ENCODE results near the gene DRAP1. TPM values are rescaled to one million over a fixed set of nuclear protein-coding genes. Genes with fewer than 3 reads are reported as not detected.

Gene DRAP1
- total and polyA plus RNA-seq, 9 of the 15 experiments (the other 6 are each of a cell fraction or from before 2014, with no cell fraction given): 9.6 to 200 (median 92.9) TPM

DNA sequence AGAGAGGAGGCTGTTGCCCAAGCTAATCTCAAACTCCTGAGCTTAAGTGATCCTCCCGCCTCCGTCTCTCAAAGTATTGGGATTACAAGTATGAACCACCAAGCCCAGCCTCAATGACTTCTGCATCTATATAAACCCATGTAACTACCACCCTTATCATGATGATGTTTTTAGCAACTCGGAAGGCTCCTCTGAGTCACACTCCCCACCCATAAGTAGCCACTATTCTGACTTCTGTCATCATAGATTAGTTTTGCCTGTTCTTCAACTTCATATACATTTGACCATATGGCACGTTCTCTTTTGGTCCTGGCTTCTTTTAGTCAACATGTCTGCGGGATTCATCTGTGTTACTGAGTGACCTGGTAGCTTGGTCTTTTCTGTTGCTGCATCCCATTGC, 12.6 kb upstream of the DRAP1 start (continued):
- TF ChIP-seq, protein P1, sequence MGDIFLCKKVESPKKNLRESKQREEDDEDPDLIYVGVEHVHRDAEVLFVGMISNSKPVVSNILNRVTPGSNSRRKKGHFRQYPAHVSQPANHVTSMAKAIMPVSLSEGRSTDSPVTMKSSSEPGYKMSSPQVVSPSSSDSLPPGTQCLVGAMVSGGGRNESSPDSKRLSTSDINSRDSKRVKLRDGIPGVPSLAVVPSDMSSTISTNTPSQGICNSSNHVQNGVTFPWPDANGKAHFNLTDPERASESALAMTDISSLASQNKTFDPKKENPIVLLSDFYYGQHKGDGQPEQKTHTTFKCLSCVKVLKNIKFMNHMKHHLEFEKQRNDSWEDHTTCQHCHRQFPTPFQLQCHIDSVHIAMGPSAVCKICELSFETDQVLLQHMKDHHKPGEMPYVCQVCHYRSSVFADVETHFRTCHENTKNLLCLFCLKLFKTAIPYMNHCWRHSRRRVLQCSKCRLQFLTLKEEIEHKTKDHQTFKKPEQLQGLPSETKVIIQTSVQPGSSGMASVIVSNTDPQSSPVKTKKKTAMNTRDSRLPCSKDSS (IDR thresholded peaks at IDR 0.05; ENCODE audit: low read depth, partially characterized antibody): no peak
- no peak for TF ChIP-seq ETS2 (tag; IDR thresholded peaks at IDR 0.05; ENCODE audit: borderline replicate concordance, poor library complexity, severe bottlenecking)
- TF ChIP-seq POLR2AphosphoS2 (IDR thresholded peaks at IDR 0.05; ENCODE audit: low read length): no peak
- TF ChIP-seq TRIM24 (IDR thresholded peaks at IDR 0.05): no peak; a peak in 1 of 4 replicates
- TF ChIP-seq, protein P2, sequence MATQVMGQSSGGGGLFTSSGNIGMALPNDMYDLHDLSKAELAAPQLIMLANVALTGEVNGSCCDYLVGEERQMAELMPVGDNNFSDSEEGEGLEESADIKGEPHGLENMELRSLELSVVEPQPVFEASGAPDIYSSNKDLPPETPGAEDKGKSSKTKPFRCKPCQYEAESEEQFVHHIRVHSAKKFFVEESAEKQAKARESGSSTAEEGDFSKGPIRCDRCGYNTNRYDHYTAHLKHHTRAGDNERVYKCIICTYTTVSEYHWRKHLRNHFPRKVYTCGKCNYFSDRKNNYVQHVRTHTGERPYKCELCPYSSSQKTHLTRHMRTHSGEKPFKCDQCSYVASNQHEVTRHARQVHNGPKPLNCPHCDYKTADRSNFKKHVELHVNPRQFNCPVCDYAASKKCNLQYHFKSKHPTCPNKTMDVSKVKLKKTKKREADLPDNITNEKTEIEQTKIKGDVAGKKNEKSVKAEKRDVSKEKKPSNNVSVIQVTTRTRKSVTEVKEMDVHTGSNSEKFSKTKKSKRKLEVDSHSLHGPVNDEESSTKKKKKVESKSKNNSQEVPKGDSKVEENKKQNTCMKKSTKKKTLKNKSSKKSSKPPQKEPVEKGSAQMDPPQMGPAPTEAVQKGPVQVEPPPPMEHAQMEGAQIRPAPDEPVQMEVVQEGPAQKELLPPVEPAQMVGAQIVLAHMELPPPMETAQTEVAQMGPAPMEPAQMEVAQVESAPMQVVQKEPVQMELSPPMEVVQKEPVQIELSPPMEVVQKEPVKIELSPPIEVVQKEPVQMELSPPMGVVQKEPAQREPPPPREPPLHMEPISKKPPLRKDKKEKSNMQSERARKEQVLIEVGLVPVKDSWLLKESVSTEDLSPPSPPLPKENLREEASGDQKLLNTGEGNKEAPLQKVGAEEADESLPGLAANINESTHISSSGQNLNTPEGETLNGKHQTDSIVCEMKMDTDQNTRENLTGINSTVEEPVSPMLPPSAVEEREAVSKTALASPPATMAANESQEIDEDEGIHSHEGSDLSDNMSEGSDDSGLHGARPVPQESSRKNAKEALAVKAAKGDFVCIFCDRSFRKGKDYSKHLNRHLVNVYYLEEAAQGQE (IDR thresholded peaks at IDR 0.05; ENCODE audit: borderline replicate concordance): no peak
- TF ChIP-seq, protein P2 (CRISPR knock-in tag; IDR thresholded peaks at IDR 0.05; ENCODE audit: low read depth): no peak
- TF ChIP-seq ILF3 (IDR thresholded peaks at IDR 0.05; ENCODE audit: borderline replicate concordance): no peak
- TF ChIP-seq ARNT (IDR thresholded peaks at IDR 0.05): no peak; a peak in 1 of 4 replicates
- no peak for TF ChIP-seq ZNF830 (CRISPR knock-in tag; IDR thresholded peaks at IDR 0.05)
- TF ChIP-seq, protein P3, sequence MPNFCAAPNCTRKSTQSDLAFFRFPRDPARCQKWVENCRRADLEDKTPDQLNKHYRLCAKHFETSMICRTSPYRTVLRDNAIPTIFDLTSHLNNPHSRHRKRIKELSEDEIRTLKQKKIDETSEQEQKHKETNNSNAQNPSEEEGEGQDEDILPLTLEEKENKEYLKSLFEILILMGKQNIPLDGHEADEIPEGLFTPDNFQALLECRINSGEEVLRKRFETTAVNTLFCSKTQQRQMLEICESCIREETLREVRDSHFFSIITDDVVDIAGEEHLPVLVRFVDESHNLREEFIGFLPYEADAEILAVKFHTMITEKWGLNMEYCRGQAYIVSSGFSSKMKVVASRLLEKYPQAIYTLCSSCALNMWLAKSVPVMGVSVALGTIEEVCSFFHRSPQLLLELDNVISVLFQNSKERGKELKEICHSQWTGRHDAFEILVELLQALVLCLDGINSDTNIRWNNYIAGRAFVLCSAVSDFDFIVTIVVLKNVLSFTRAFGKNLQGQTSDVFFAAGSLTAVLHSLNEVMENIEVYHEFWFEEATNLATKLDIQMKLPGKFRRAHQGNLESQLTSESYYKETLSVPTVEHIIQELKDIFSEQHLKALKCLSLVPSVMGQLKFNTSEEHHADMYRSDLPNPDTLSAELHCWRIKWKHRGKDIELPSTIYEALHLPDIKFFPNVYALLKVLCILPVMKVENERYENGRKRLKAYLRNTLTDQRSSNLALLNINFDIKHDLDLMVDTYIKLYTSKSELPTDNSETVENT (CRISPR knock-in tag; IDR thresholded peaks at IDR 0.05): no peak
- TF ChIP-seq ZKSCAN3 (CRISPR knock-in tag; IDR thresholded peaks at IDR 0.05): no peak
- TF ChIP-seq SP1 (CRISPR knock-in tag; IDR thresholded peaks at IDR 0.05): no peak
- TF ChIP-seq NCOA2 (IDR thresholded peaks at IDR 0.05; ENCODE audit: partially characterized antibody in 2 of 2): no peak
- TF ChIP-seq NCOR1 (IDR thresholded peaks at IDR 0.05): peak; percentile 43; the same call in 1 of the 2 replicates
- no peak for TF ChIP-seq KLF1 (tag; IDR thresholded peaks at IDR 0.05)
- TF ChIP-seq, protein P4, sequence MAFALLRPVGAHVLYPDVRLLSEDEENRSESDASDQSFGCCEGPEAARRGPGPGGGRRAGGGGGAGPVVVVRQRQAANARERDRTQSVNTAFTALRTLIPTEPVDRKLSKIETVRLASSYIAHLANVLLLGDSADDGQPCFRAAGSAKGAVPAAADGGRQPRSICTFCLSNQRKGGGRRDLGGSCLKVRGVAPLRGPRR (CRISPR knock-in tag; IDR thresholded peaks at IDR 0.05): no peak
- TF ChIP-seq NR3C1 (CRISPR knock-in tag; IDR thresholded peaks at IDR 0.05): no peak
- no peak for TF ChIP-seq ZNF75A (CRISPR knock-in tag; IDR thresholded peaks at IDR 0.05)
